IPS-20b (cell line): ENCODE data around the gene LMCD1.

ENCODE experiments used
- H3K27ac ChIP-seq: one replicate; pipeline ENCODE4 v1.5.1; 2013; ENCODE audit warnings: low read length
- H3K27me3 ChIP-seq: 2 replicates; pipeline ENCODE4 v1.6.1; 2013; ENCODE audit warnings: mild to moderate bottlenecking, low read length, inconsistent platforms; ENCODE audit not compliant: insufficient read depth
- H3K36me3 ChIP-seq: 2 replicates; pipeline ENCODE4 v1.6.1; 2013; ENCODE audit warnings: low read depth, mild to moderate bottlenecking, inconsistent platforms, low read length, moderate library complexity; ENCODE audit not compliant: insufficient read depth
- H3K4me1 ChIP-seq: 2 replicates; pipeline ENCODE4 v1.6.1; 2013; ENCODE audit warnings: mild to moderate bottlenecking, control low read depth, inconsistent platforms, low read length, moderate library complexity; ENCODE audit not compliant: insufficient read depth
- H3K4me3 ChIP-seq: 2 replicates; pipeline ENCODE4 v1.5.1; 2013; ENCODE audit warnings: mild to moderate bottlenecking, low read length, inconsistent platforms
- H3K9ac ChIP-seq: 2 replicates; pipeline ENCODE4 v1.6.1; 2013; ENCODE audit warnings: low read depth, mild to moderate bottlenecking, inconsistent platforms, low read length, moderate library complexity
- H3K9me3 ChIP-seq: 2 replicates; pipeline ENCODE4 v1.6.1; 2013; ENCODE audit warnings: mild to moderate bottlenecking, low read depth, low read length, inconsistent platforms; ENCODE audit not compliant: insufficient read depth

Gene LMCD1

GRCh38 chr3:8581806-8582445 lies 80.3 kb downstream of the LMCD1 start:
- no peaks in the 10 kb centered on the region for H3K27me3 ChIP-seq
- no peaks in the 10 kb centered on the region for H3K4me1 ChIP-seq
- no peak overlapping the region for H3K4me3 ChIP-seq
- H3K9me3 ChIP-seq, result no peaks in the 10 kb centered on the region
- no peak overlapping the region for H3K27ac ChIP-seq
- H3K36me3 ChIP-seq, result no peaks in the 10 kb centered on the region
- no peak overlapping the region for H3K9ac ChIP-seq

GRCh38 chr3:8584661-8585060 lies 83.0 kb downstream of the LMCD1 start:
- no peak overlapping the region for H3K9ac ChIP-seq
- H3K4me3 ChIP-seq, result no peak overlapping the region
- H3K27ac ChIP-seq, result no peak overlapping the region
- H3K4me1 ChIP-seq, result no peaks in the 10 kb centered on the region
- no peaks in the 10 kb centered on the region for H3K9me3 ChIP-seq
- no peaks in the 10 kb centered on the region for H3K36me3 ChIP-seq
- H3K27me3 ChIP-seq, result no peaks in the 10 kb centered on the region

- no peaks in the 10 kb centered on the region for H3K4me1 ChIP-seq
- H3K9ac ChIP-seq, result no peak overlapping the region
- H3K4me3 ChIP-seq, result no peak overlapping the region
- no peaks in the 10 kb centered on the region for H3K27me3 ChIP-seq
- no peaks in the 10 kb centered on the region for H3K9me3 ChIP-seq
- H3K36me3 ChIP-seq, result no peaks in the 10 kb centered on the region
- no peak overlapping the region for H3K27ac ChIP-seq
These were observed 88.4 kb downstream of the LMCD1 start for GRCh38 chr3:8589880-8590556.

GRCh38 chr3:8593021-8593827 lies 91.6 kb downstream of the LMCD1 start:
- Histone ChIP-seq H3K27me3 (no peaks in the 10 kb centered on the region), H3K4me1 (no peaks in the 10 kb centered on the region), H3K36me3 (no peaks in the 10 kb centered on the region), H3K4me3 (no peak overlapping the region), H3K9ac (no peak overlapping the region), H3K27ac (no peak overlapping the region), H3K9me3 (no peaks in the 10 kb centered on the region)

- Histone ChIP-seq H3K36me3 (no peaks in the 10 kb centered on the region), H3K9ac (no peak overlapping the region), H3K9me3 (no peaks in the 10 kb centered on the region), H3K27me3 (no peaks in the 10 kb centered on the region), H3K4me1 (no peaks in the 10 kb centered on the region), H3K27ac (no peak overlapping the region), H3K4me3 (no peak overlapping the region)
These were observed 93.6 kb downstream of the LMCD1 start for GRCh38 chr3:8595252-8595651.

GRCh38 chr3:8595695-8596115 lies 94.1 kb downstream of the LMCD1 start:
- Histone ChIP-seq H3K27me3 (no peaks in the 10 kb centered on the region), H3K9ac (no peak overlapping the region), H3K36me3 (no peaks in the 10 kb centered on the region), H3K27ac (no peak overlapping the region), H3K4me1 (no peaks in the 10 kb centered on the region), H3K9me3 (no peaks in the 10 kb centered on the region), H3K4me3 (no peak overlapping the region)

GRCh38 chr3:8596321-8597218 lies 94.9 kb downstream of the LMCD1 start:
- Histone ChIP-seq H3K27me3 (no peaks in the 10 kb centered on the region), H3K9ac (no peak overlapping the region), H3K36me3 (no peaks in the 10 kb centered on the region), H3K27ac (no peak overlapping the region), H3K4me1 (no peaks in the 10 kb centered on the region), H3K9me3 (no peaks in the 10 kb centered on the region), H3K4me3 (no peak overlapping the region)

GRCh38 chr3:8597219-8597853 lies 95.7 kb downstream of the LMCD1 start:
- no peaks in the 10 kb centered on the region for H3K36me3 ChIP-seq
- no peak overlapping the region for H3K27ac ChIP-seq
- H3K27me3 ChIP-seq, result no peaks in the 10 kb centered on the region
- no peak overlapping the region for H3K4me3 ChIP-seq
- no peak overlapping the region for H3K9ac ChIP-seq
- no peaks in the 10 kb centered on the region for H3K4me1 ChIP-seq
- no peaks in the 10 kb centered on the region for H3K9me3 ChIP-seq

- Histone ChIP-seq H3K4me3 (no peak overlapping the region), H3K9ac (no peak overlapping the region), H3K27me3 (no peaks in the 10 kb centered on the region), H3K36me3 (no peaks in the 10 kb centered on the region), H3K4me1 (no peaks in the 10 kb centered on the region), H3K27ac (no peak overlapping the region), H3K9me3 (no peaks in the 10 kb centered on the region)
These were observed 97.5 kb downstream of the LMCD1 start for GRCh38 chr3:8599146-8599545.

- H3K9me3 ChIP-seq, result no peaks in the 10 kb centered on the region
- H3K36me3 ChIP-seq, result no peaks in the 10 kb centered on the region
- no peak overlapping the region for H3K9ac ChIP-seq
- no peak overlapping the region for H3K27ac ChIP-seq
- no peaks in the 10 kb centered on the region for H3K27me3 ChIP-seq
- H3K4me3 ChIP-seq, result no peak overlapping the region
- no peaks in the 10 kb centered on the region for H3K4me1 ChIP-seq
These were observed 98.8 kb downstream of the LMCD1 start for GRCh38 chr3:8600457-8600856.

GRCh38 chr3:8603115-8603710 lies 101.6 kb downstream of the LMCD1 start:
- no peaks in the 10 kb centered on the region for H3K4me1 ChIP-seq
- no peaks in the 10 kb centered on the region for H3K27me3 ChIP-seq
- no peaks in the 10 kb centered on the region for H3K9me3 ChIP-seq
- H3K36me3 ChIP-seq, result no peaks in the 10 kb centered on the region
- no peak overlapping the region for H3K27ac ChIP-seq
- H3K9ac ChIP-seq, result no peak overlapping the region
- H3K4me3 ChIP-seq, result no peak overlapping the region
